ENCODE measurements around the gene AATK. TPM values are rescaled to one million over a fixed set of nuclear protein-coding genes. Genes with fewer than 3 reads are reported as not detected.

Gene AATK
- total RNA-seq, 1 experiment from 2014 or later, result 4.4 TPM

DNA sequence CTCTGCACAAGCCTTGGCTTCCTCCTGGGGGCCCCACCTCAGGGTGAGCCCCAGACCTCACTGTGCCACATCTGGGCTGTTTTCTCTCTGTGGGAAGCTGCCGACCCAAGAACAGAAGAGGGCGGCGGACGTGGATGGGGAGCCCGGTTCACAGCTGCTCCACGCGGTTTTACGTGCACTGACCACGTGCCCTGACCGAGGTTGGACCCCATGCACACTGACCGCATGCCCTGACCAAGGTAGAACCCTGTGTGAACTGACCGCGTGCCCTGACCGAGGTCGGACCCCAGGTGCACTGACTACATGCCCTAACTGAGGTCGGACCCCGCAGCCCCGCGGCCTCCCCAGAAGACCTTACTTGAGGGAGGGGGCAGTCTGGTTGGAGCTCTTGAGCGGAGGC, 37.1 kb upstream of the AATK start:
- no peak for TF ChIP-seq YY1 (IDR thresholded peaks at IDR 0.05; ENCODE audit: extremely low read depth, insufficient replicate concordance, low read depth, low read length)
- TF ChIP-seq ELF1 (IDR thresholded peaks at IDR 0.05; ENCODE audit: borderline replicate concordance, low read depth), result no peak
- no peak for TF ChIP-seq POLR2AphosphoS5 (IDR thresholded peaks at IDR 0.05; ENCODE audit: low read depth, low read length)
- no peak for TF ChIP-seq SP1 (IDR thresholded peaks at IDR 0.05; ENCODE audit: low read depth)
- intact Hi-C loops (cut with micrococcal nuclease), result no loop called here
- Histone ChIP-seq H4K20me1 (ENCODE audit: insufficient read depth) (no peaks in the 10 kb centered on the region), H3K9ac (ENCODE audit: low read length) (no peak overlapping the region), H3K9me3 (ENCODE audit: control insufficient read depth in 1 of 2, insufficient read depth in 1 of 2, low read depth in 1 of 2, low read length in 2 of 2) (no peaks in the 10 kb centered on the region), H3K36me3 (ENCODE audit: control insufficient read depth in 1 of 2, insufficient read depth in 2 of 2, low read length in 2 of 2) (peaks cover 0 to 4% of the 10 kb centered on the region in 2 experiments; a peak in 2 of 4 replicates), H3K27ac (ENCODE audit: low read depth, low read length) (no peak overlapping the region), H3K27me3 (ENCODE audit: insufficient read depth, low read length) (no peaks in the 10 kb centered on the region), H3K4me3 (replicated peaks in 1 of 2; ENCODE audit: low read depth in 1 of 2, low read length in 2 of 2) (no peak overlapping the region), H3K4me1 (ENCODE audit: control insufficient read depth in 1 of 2, insufficient read depth in 2 of 2, low read length in 2 of 2) (peaks cover 0 to 8% of the 10 kb centered on the region in 2 experiments; a peak in 1 of 4 replicates), H2AFZ (ENCODE audit: low read depth, low read length, poor library complexity, severe bottlenecking) (no peak overlapping the region), H3K9me2 (ENCODE audit: insufficient read depth) (no peaks in the 10 kb centered on the region), H3K4me2 (ENCODE audit: low read length) (no peak overlapping the region), H3K79me2 (ENCODE audit: insufficient read depth, low read length) (no peaks in the 10 kb centered on the region)
- ChIA-PET RAD21 (ENCODE audit: low non-redundant PET in 1 of 2, low total read pairs in 2 of 2, uncharacterized antibody in 2 of 2, unreplicated experiment in 2 of 2) (no interaction called here), POLR2A (no interaction called here), CTCF (no interaction called here)
- no TSS peak for BruUV-seq (replicated peaks)
- DNase-seq (ENCODE audit: low read depth, low spot score), result no peak
- no peak for ATAC-seq

DNA sequence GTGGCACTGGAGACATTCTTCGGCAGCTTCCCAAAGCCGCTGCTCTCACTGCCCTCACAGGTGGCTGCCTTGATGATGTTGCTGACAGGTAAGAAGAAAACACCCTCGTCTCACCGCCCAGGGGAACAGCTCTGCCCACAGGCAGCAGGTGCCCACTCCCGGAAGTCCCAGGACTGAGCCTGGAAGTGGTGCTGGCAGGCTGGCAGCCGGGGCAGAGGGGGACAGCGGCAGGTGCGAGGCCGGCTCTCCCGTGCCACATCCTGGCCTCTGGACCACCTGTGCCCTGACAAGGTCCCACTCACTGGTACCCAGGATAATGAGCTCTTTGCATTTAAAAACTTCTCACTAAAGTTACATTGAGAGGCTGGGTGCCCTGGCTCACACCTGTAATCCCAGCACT, 36.3 kb upstream of the AATK start:
- no TSS peak for BruUV-seq (replicated peaks)
- no peak overlapping the region for H3K27ac ChIP-seq (ENCODE audit: low read depth, low read length)
- no peaks in the 10 kb centered on the region for H3K79me2 ChIP-seq (ENCODE audit: insufficient read depth, low read length)
- no peak for TF ChIP-seq CBX3 (IDR thresholded peaks at IDR 0.05; ENCODE audit: low read depth)
- peaks cover 0 to 6% of the 10 kb centered on the region in 2 experiments; a peak in 2 of 4 replicates for H3K36me3 ChIP-seq (ENCODE audit: control insufficient read depth in 1 of 2, insufficient read depth in 2 of 2, low read length in 2 of 2)
- H4K20me1 ChIP-seq (ENCODE audit: insufficient read depth), result no peaks in the 10 kb centered on the region
- DNase-seq (ENCODE audit: low read depth, low spot score) (no peak), ATAC-seq (no peak)
- no peak overlapping the region for H3K4me2 ChIP-seq (ENCODE audit: low read length)
- ChIA-PET CTCF (interaction anchor here (2.2 kb wide), 1 partner anchor 21 kb away, joined by 5 read pairs; the partner anchor contains the start of gene CEP131), POLR2A (no interaction called here), RAD21 (ENCODE audit: low non-redundant PET in 1 of 2, low total read pairs in 2 of 2, uncharacterized antibody in 2 of 2, unreplicated experiment in 2 of 2) (no interaction called here)
- peaks cover 0 to 8% of the 10 kb centered on the region in 2 experiments; a peak in 1 of 4 replicates for H3K4me1 ChIP-seq (ENCODE audit: control insufficient read depth in 1 of 2, insufficient read depth in 2 of 2, low read length in 2 of 2)
- H3K9me3 ChIP-seq (ENCODE audit: control insufficient read depth in 1 of 2, insufficient read depth in 1 of 2, low read depth in 1 of 2, low read length in 2 of 2), result no peaks in the 10 kb centered on the region
- intact Hi-C loops (cut with micrococcal nuclease), result no loop called here
- no peaks in the 10 kb centered on the region for H3K27me3 ChIP-seq (ENCODE audit: insufficient read depth, low read length)
- H3K9ac ChIP-seq (ENCODE audit: low read length), result no peak overlapping the region
- H3K4me3 ChIP-seq (replicated peaks in 1 of 2; ENCODE audit: low read depth in 1 of 2, low read length in 2 of 2), result no peak overlapping the region
- H2AFZ ChIP-seq (ENCODE audit: low read depth, low read length, poor library complexity, severe bottlenecking), result no peak overlapping the region
- H3K9me2 ChIP-seq (ENCODE audit: insufficient read depth), result no peaks in the 10 kb centered on the region

Data from HCT116 (cell line).